Nephron progenitor cell (in vitro differentiated cells): ENCODE data around the gene SLC27A4.
A peak's percentile ranks its signal among the peaks of the same experiment; 100 is the strongest.

Experiments
- DNase-seq: peaks from one replicate; pipeline ENCODE4 v3.0.0; 2021
- H3K27ac Mint-ChIP-seq: 2 replicates; pipeline ENCODE4 v1.8.0; 2021; ENCODE audit warnings: mild to moderate bottlenecking, moderate library complexity, mixed read lengths
- H3K27me3 Mint-ChIP-seq: 2 replicates; pipeline ENCODE4 v1.8.0; 2021; ENCODE audit warnings: mild to moderate bottlenecking, low read depth, mixed read lengths; ENCODE audit not compliant: poor library complexity
- H3K36me3 Mint-ChIP-seq: 2 replicates; pipeline ENCODE4 v1.8.0; 2021; ENCODE audit warnings: low read depth, mixed read lengths
- H3K4me1 Mint-ChIP-seq: 2 replicates; pipeline ENCODE4 v1.8.0; 2021; ENCODE audit warnings: mixed read lengths
- H3K4me3 Mint-ChIP-seq: 2 replicates; pipeline ENCODE4 v1.8.0; 2021; ENCODE audit warnings: mild to moderate bottlenecking, moderate library complexity, mixed read lengths
- H3K9me3 Mint-ChIP-seq: 2 replicates; pipeline ENCODE4 v1.8.0; 2021; ENCODE audit warnings: mild to moderate bottlenecking, moderate library complexity, mixed read lengths
- CTCF ChIP-seq: fragments of 200-600 bp; sonication (generic); IDR thresholded peaks from 2 replicates; pipeline ENCODE4 v1.5.0; 2021; ENCODE audit warnings: antibody characterized with exemption

Gene SLC27A4

GRCh38 chr9:128385496-128386460, 45.5 kb downstream of the SLC27A4 start:
- Mint-ChIP-seq H3K27me3 (peaks cover 11% of the 10 kb centered on the region), H3K27ac (peak overlapping the region; percentile 46), H3K9me3 (no peaks in the 10 kb centered on the region), H3K4me1 (peaks cover 48% of the 10 kb centered on the region), H3K36me3 (peaks cover 21% of the 10 kb centered on the region), H3K4me3 (no peak overlapping the region)
- DNase-seq: no peak
- TF ChIP-seq CTCF: no peak

- DNase-seq: no peak
- Mint-ChIP-seq H3K36me3 (peaks cover 28% of the 10 kb centered on the region), H3K4me1 (peaks cover 45% of the 10 kb centered on the region), H3K4me3 (no peak overlapping the region), H3K27me3 (peaks cover 32% of the 10 kb centered on the region), H3K27ac (no peak overlapping the region), H3K9me3 (no peaks in the 10 kb centered on the region)
- no peak for TF ChIP-seq CTCF
Observed at GRCh38 chr9:128388150-128388549, 47.8 kb downstream of the SLC27A4 start.

GRCh38 chr9:128389395-128390149, 49.2 kb downstream of the SLC27A4 start:
- peaks cover 47% of the 10 kb centered on the region for H3K27me3 Mint-ChIP-seq
- H3K36me3 Mint-ChIP-seq: peaks cover 28% of the 10 kb centered on the region
- peaks cover 47% of the 10 kb centered on the region for H3K4me1 Mint-ChIP-seq
- H3K9me3 Mint-ChIP-seq: no peaks in the 10 kb centered on the region
- no peak for DNase-seq
- no peak for TF ChIP-seq CTCF
- H3K4me3 Mint-ChIP-seq: no peak overlapping the region
- H3K27ac Mint-ChIP-seq: no peak overlapping the region

- H3K27me3 Mint-ChIP-seq: peaks cover 54% of the 10 kb centered on the region
- DNase-seq: no peak
- no peak overlapping the region for H3K27ac Mint-ChIP-seq
- peaks cover 28% of the 10 kb centered on the region for H3K36me3 Mint-ChIP-seq
- no peak overlapping the region for H3K4me3 Mint-ChIP-seq
- peaks cover 40% of the 10 kb centered on the region for H3K4me1 Mint-ChIP-seq
- H3K9me3 Mint-ChIP-seq: no peaks in the 10 kb centered on the region
- TF ChIP-seq CTCF: no peak
Observed at GRCh38 chr9:128390150-128390812, 50.0 kb downstream of the SLC27A4 start.

GRCh38 chr9:128390813-128391711, 50.7 kb downstream of the SLC27A4 start:
- peak overlapping the region; percentile 33 for H3K4me3 Mint-ChIP-seq
- H3K27me3 Mint-ChIP-seq: peaks cover 61% of the 10 kb centered on the region
- DNase-seq: no peak
- peaks cover 28% of the 10 kb centered on the region for H3K36me3 Mint-ChIP-seq
- no peak overlapping the region for H3K27ac Mint-ChIP-seq
- TF ChIP-seq CTCF: no peak
- H3K4me1 Mint-ChIP-seq: peaks cover 37% of the 10 kb centered on the region
- H3K9me3 Mint-ChIP-seq: no peaks in the 10 kb centered on the region
